ENCODE results near the gene PVALB. TPM values are rescaled to one million over a fixed set of nuclear protein-coding genes. Genes with fewer than 3 reads are reported as not detected.

The PVALB gene
- total and polyA plus RNA-seq, 9 of the 15 experiments (the other 6 are each of a cell fraction or from before 2014, with no cell fraction given): not detected

- ChIA-PET CTCF (ENCODE audit: low intra/inter-chr PET ratio) (no interaction called here), POLR2A (interaction anchor here (0.7 kb wide), 2 partner anchors 24 to 44 kb away, joined by 3 to 4 read pairs; no protein-coding TSS in a partner anchor)
- Histone ChIP-seq H3K4me1 (replicated peaks in 1 of 2; ENCODE audit: control insufficient read depth in 2 of 2, insufficient read depth in 2 of 2, low read length in 2 of 2) (no peaks in the 10 kb centered on the region), H3K36me3 (ENCODE audit: control insufficient read depth, insufficient read depth, low read length) (no peaks in the 10 kb centered on the region), H3K79me2 (ENCODE audit: control insufficient read depth, insufficient read depth, low read length) (no peaks in the 10 kb centered on the region), H3K4me3 (no peak overlapping the region), H3K27me3 (ENCODE audit: control insufficient read depth in 2 of 2, insufficient read depth in 2 of 2, low read length in 2 of 2) (peaks cover 2 to 87% of the 10 kb centered on the region in 2 experiments; a peak in 4 of 5 replicates), H3K9me1 (ENCODE audit: control insufficient read depth, insufficient read depth, low read length) (no peaks in the 10 kb centered on the region), H3K9me3 (replicated peaks; ENCODE audit: control insufficient read depth, insufficient read depth, low read depth, low read length) (no peaks in the 10 kb centered on the region), H3K4me2 (ENCODE audit: insufficient read depth, low read length) (no peak overlapping the region), H3K9ac (ENCODE audit: insufficient read depth in 1 of 2, low read depth in 2 of 2, low read length in 2 of 2) (no peak overlapping the region), H2AFZ (ENCODE audit: low read depth, low read length) (no peak overlapping the region), H4K20me1 (replicated peaks; ENCODE audit: control insufficient read depth, insufficient read depth, low read length) (no peaks in the 10 kb centered on the region), H3K27ac (ENCODE audit: extremely low read depth, low read depth, low read length) (no peak overlapping the region)
- TF ChIP-seq KLF13 (tag; IDR thresholded peaks at IDR 0.05; ENCODE audit: borderline replicate concordance, low read depth) (no peak), ZFP1 (CRISPR knock-in tag; IDR thresholded peaks at IDR 0.05) (no peak), THRAP3 (IDR thresholded peaks at IDR 0.05; ENCODE audit: borderline replicate concordance) (no peak), ZNF143 (CRISPR knock-in tag; IDR thresholded peaks at IDR 0.05) (no peak), HNRNPUL1 (IDR thresholded peaks at IDR 0.05; ENCODE audit: low read length) (no peak), ERF (CRISPR knock-in tag; IDR thresholded peaks at IDR 0.05) (no peak), CLOCK (CRISPR knock-in tag; IDR thresholded peaks at IDR 0.05; ENCODE audit: borderline replicate concordance) (no peak), POLR3A (IDR thresholded peaks at IDR 0.05; ENCODE audit: borderline replicate concordance, extremely low read depth, insufficient read depth, insufficient read length) (no peak)
- ATAC-seq (no peak), FAIRE-seq (no peak), DNase-seq (ENCODE audit: extremely low read depth in 1 of 4, low spot score in 3 of 4) (no peak)
- no TSS peak for BruUV-seq (replicated peaks)
- WGBS (ENCODE audit: insufficient coverage, low coverage, missing lambda C conversion rate): 3% methylated on average over 11 of the region's 11 CpGs
- intact Hi-C loops (cut with micrococcal nuclease) (no loop called here), in situ Hi-C loops (cut with MboI) (no loop called here)
Observed at GRCh38 chr22:36765943-36766450, 50.8 kb downstream of the PVALB start.

All from K562 (cell line).